ENCODE measurements around the gene GOT1.

GRCh38 chr10:99412099-99412498 is 18.3 kb downstream of the GOT1 start:
- TF ChIP-seq EZH2 (IDR thresholded peaks at IDR 0.05; ENCODE audit: low read depth, unreplicated experiment), result no peak
- TF ChIP-seq, protein P1, sequence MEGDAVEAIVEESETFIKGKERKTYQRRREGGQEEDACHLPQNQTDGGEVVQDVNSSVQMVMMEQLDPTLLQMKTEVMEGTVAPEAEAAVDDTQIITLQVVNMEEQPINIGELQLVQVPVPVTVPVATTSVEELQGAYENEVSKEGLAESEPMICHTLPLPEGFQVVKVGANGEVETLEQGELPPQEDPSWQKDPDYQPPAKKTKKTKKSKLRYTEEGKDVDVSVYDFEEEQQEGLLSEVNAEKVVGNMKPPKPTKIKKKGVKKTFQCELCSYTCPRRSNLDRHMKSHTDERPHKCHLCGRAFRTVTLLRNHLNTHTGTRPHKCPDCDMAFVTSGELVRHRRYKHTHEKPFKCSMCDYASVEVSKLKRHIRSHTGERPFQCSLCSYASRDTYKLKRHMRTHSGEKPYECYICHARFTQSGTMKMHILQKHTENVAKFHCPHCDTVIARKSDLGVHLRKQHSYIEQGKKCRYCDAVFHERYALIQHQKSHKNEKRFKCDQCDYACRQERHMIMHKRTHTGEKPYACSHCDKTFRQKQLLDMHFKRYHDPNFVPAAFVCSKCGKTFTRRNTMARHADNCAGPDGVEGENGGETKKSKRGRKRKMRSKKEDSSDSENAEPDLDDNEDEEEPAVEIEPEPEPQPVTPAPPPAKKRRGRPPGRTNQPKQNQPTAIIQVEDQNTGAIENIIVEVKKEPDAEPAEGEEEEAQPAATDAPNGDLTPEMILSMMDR (conservative IDR thresholded peaks at IDR 0.05; ENCODE audit: low read depth in 2 of 2), result peak in 1 of 2 experiments; percentile 15; a peak in 1 of 4 replicates
- no peak for TF ChIP-seq POLR2AphosphoS5 (IDR thresholded peaks at IDR 0.05; ENCODE audit: low read depth)
- TF ChIP-seq, protein P2, sequence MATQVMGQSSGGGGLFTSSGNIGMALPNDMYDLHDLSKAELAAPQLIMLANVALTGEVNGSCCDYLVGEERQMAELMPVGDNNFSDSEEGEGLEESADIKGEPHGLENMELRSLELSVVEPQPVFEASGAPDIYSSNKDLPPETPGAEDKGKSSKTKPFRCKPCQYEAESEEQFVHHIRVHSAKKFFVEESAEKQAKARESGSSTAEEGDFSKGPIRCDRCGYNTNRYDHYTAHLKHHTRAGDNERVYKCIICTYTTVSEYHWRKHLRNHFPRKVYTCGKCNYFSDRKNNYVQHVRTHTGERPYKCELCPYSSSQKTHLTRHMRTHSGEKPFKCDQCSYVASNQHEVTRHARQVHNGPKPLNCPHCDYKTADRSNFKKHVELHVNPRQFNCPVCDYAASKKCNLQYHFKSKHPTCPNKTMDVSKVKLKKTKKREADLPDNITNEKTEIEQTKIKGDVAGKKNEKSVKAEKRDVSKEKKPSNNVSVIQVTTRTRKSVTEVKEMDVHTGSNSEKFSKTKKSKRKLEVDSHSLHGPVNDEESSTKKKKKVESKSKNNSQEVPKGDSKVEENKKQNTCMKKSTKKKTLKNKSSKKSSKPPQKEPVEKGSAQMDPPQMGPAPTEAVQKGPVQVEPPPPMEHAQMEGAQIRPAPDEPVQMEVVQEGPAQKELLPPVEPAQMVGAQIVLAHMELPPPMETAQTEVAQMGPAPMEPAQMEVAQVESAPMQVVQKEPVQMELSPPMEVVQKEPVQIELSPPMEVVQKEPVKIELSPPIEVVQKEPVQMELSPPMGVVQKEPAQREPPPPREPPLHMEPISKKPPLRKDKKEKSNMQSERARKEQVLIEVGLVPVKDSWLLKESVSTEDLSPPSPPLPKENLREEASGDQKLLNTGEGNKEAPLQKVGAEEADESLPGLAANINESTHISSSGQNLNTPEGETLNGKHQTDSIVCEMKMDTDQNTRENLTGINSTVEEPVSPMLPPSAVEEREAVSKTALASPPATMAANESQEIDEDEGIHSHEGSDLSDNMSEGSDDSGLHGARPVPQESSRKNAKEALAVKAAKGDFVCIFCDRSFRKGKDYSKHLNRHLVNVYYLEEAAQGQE (IDR thresholded peaks at IDR 0.05; ENCODE audit: unreplicated experiment), result no peak
- TF ChIP-seq EZH2phosphoT487 (IDR thresholded peaks at IDR 0.05; ENCODE audit: unreplicated experiment), result no peak
- no peak for TF ChIP-seq JUNB (IDR thresholded peaks at IDR 0.05; ENCODE audit: unreplicated experiment)
- TF ChIP-seq, protein P3, sequence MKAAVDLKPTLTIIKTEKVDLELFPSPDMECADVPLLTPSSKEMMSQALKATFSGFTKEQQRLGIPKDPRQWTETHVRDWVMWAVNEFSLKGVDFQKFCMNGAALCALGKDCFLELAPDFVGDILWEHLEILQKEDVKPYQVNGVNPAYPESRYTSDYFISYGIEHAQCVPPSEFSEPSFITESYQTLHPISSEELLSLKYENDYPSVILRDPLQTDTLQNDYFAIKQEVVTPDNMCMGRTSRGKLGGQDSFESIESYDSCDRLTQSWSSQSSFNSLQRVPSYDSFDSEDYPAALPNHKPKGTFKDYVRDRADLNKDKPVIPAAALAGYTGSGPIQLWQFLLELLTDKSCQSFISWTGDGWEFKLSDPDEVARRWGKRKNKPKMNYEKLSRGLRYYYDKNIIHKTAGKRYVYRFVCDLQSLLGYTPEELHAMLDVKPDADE (IDR thresholded peaks at IDR 0.05), result no peak
